Stomach (tissue), 9 donors: ENCODE data around the gene SRSF10. TPM values are rescaled to one million over a fixed set of nuclear protein-coding genes. Genes with fewer than 3 reads are reported as not detected.
"Not testable (repeated sequence)": the region's sequence is repeated elsewhere in the genome, so short reads cannot be mapped to it uniquely, and the experiment has no call there.

Experiments
- DNase-seq, 2 donors: peaks; one replicate each; pipeline versions ENCODE4 v3.0.0 to v3.0.0-alpha.2; 2013 to 2019
- H3K27ac ChIP-seq, 5 donors: fragments of 200-600 bp in 4 of 5; sonication (generic) in 4 of 5; one replicate each; pipeline ENCODE4 v1.5.1; 2013 to 2019; ENCODE audit warnings: mild to moderate bottlenecking in 1 of 5, moderate library complexity in 1 of 5
- H3K27me3 ChIP-seq, 3 donors: fragments of 200-600 bp; sonication (generic); one replicate each; pipeline ENCODE4 v1.5.1; 2017 to 2019; ENCODE audit warnings: mixed run types in 1 of 3
- H3K36me3 ChIP-seq, 4 donors: fragments of 200-600 bp; sonication (generic); 1 replicate in 3 of 4; 2 replicates in 1 of 4; pipeline ENCODE4 v1.5.1; 2016 to 2019
- H3K4me1 ChIP-seq, 4 donors: fragments of 200-600 bp; sonication (generic); one replicate each; pipeline ENCODE4 v1.5.1; 2016 to 2019
- H3K4me3 ChIP-seq, 4 donors: fragments of 200-600 bp; sonication (generic) in 3 of 4; one replicate each; pipeline ENCODE4 v1.5.1; 2016 to 2019; ENCODE audit warnings: mild to moderate bottlenecking in 1 of 4
- H3K9me3 ChIP-seq, 4 donors: fragments of 200-600 bp; sonication (generic); one replicate each; pipeline ENCODE4 v1.5.1; 2016 to 2019
- EP300 ChIP-seq: sonication (generic); formaldehyde crosslinking; IDR thresholded peaks from one replicate; pipeline ENCODE4 v1.6.1; 2017; ENCODE audit warnings: antibody characterized with exemption
- POLR2A ChIP-seq, 4 donors: fragments of 450-650 bp; IDR thresholded peaks; one replicate each; pipeline ENCODE4 v1.6.1; 2016; ENCODE audit warnings: antibody characterized with exemption in 4 of 4, control low read depth in 2 of 4, mild to moderate bottlenecking in 1 of 4, moderate library complexity in 1 of 4
- POLR2AphosphoS5 ChIP-seq, 3 donors: sonication (generic); formaldehyde crosslinking; IDR thresholded peaks; one replicate each; pipeline ENCODE4 v1.6.1; 2016; ENCODE audit warnings: antibody characterized with exemption in 3 of 3
- WGBS, 5 donors: extraction: QIAGEN DNeasy Blood & Tissue Kit in 3 of 5; methylation state at CpG; one replicate each; pipeline versions ENCODE4 v1.1.5 to v1.1.7; 2013 to 2018; 5-methylcytosine and 5-hydroxymethylcytosine counted together
- intact Hi-C: fragments of 100-400 bp; cut with DNase I; formaldehyde crosslinking; loops from one replicate; pipeline ENCODE4 v1.15.1; 2023; ENCODE audit warnings: low total_unique reads
- polyA plus RNA-seq, 3 donors: library from polyadenylated mRNA; stranded (reverse); fragments of 200-250 nt; gene quantifications; one replicate each; pipeline ENCODE4 v1.2.3, GENCODE V29; 2013
- total RNA-seq, 5 donors: library from RNA; depleted of rRNA; stranded (reverse); fragments of >200 nt; gene quantifications; one replicate each; pipeline versions ENCODE4 v1.1.0 to v1.2.3, GENCODE V29; 2014 to 2016
- TF ChIP-seq, protein P1 (sequence below), 7 experiments: fragments of 450-650 bp in 4 of 7; fragments of 200-600 bp in 3 of 7; sonication (generic) in 3 of 7; IDR thresholded peaks; one replicate each; pipeline ENCODE4 v1.5.1; 2016 to 2019; ENCODE audit warnings: antibody characterized with exemption in 7 of 7, control low read depth in 2 of 7, mild to moderate bottlenecking in 1 of 7
- donor health status: healthy with polysubstance abuse.
- donor health status: Bipolar disorder and iron deficiency.
- donor health status: healthy.

SRSF10 gene
- total and polyA plus RNA-seq, 8 donors, result 41.7 to 285 (median 89.6) TPM

GRCh38 chr1:23989263-23989662 lies 9.1 kb upstream of the SRSF10 start:
- intact Hi-C loops, result no loop called here
- DNase-seq, result no peak
- 79 to 88% (median 83%) methylated on average over 3 of the region's 3 CpGs for WGBS, 5 donors

GRCh38 chr1:23987038-23987437 lies 6.9 kb upstream of the SRSF10 start:
- H3K4me3 ChIP-seq, H3K27ac ChIP-seq, H3K27me3 ChIP-seq, DNase-seq, H3K36me3 ChIP-seq, intact Hi-C loops, H3K9me3 ChIP-seq: not testable (repeated sequence)
- peaks cover 14 to 23% (median 19%) of the 10 kb centered on the region in 4 donors for H3K4me1 ChIP-seq
- WGBS, 5 donors, result 94 to 98% (median 96%) methylated on average over 15 to 23 of the region's 23 CpGs

More at GRCh38 chr1:23989263-23989662, 9.1 kb upstream of the SRSF10 start:
- no peak for TF ChIP-seq POLR2A (IDR thresholded peaks at IDR 0.05)
- no peak for TF ChIP-seq POLR2AphosphoS5 (IDR thresholded peaks at IDR 0.05)
- no peak for TF ChIP-seq EP300
- TF ChIP-seq, protein P1, sequence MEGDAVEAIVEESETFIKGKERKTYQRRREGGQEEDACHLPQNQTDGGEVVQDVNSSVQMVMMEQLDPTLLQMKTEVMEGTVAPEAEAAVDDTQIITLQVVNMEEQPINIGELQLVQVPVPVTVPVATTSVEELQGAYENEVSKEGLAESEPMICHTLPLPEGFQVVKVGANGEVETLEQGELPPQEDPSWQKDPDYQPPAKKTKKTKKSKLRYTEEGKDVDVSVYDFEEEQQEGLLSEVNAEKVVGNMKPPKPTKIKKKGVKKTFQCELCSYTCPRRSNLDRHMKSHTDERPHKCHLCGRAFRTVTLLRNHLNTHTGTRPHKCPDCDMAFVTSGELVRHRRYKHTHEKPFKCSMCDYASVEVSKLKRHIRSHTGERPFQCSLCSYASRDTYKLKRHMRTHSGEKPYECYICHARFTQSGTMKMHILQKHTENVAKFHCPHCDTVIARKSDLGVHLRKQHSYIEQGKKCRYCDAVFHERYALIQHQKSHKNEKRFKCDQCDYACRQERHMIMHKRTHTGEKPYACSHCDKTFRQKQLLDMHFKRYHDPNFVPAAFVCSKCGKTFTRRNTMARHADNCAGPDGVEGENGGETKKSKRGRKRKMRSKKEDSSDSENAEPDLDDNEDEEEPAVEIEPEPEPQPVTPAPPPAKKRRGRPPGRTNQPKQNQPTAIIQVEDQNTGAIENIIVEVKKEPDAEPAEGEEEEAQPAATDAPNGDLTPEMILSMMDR (IDR thresholded peaks at IDR 0.05), result no peak
- no peaks in the 10 kb centered on the region for H3K27me3 ChIP-seq
- H3K9me3 ChIP-seq, result no peaks in the 10 kb centered on the region
- H3K4me3 ChIP-seq, result no peak overlapping the region
- H3K27ac ChIP-seq, result no peak overlapping the region
- peaks cover 8 to 15% (median 13%) of the 10 kb centered on the region in 4 donors for H3K4me1 ChIP-seq
- H3K36me3 ChIP-seq, result no peaks in the 10 kb centered on the region

- Histone ChIP-seq H3K27me3 (no peaks in the 10 kb centered on the region), H3K36me3 (no peaks in the 10 kb centered on the region), H3K4me1 (peaks cover 24 to 38% (median 30%) of the 10 kb centered on the region in 4 donors), H3K27ac (peak overlapping the region; percentile 69 to 82 (median 79)), H3K9me3 (no peaks in the 10 kb centered on the region), H3K4me3 (no peak overlapping the region)
- intact Hi-C loops, result no loop called here
- WGBS, 5 donors, result 57 to 71% (median 62%) methylated on average over 5 of the region's 5 CpGs
- TF ChIP-seq, protein P1 (IDR thresholded peaks at IDR 0.05), result no peak
- no peak for TF ChIP-seq POLR2A (IDR thresholded peaks at IDR 0.05)
- TF ChIP-seq POLR2AphosphoS5 (IDR thresholded peaks at IDR 0.05), result peak in 2 of 3 donors; percentile 8 to 44
- TF ChIP-seq EP300, result no peak
- DNase-seq, result peak; percentile 84
Observed at GRCh38 chr1:23984417-23985186, 4.5 kb upstream of the SRSF10 start.

DNA sequence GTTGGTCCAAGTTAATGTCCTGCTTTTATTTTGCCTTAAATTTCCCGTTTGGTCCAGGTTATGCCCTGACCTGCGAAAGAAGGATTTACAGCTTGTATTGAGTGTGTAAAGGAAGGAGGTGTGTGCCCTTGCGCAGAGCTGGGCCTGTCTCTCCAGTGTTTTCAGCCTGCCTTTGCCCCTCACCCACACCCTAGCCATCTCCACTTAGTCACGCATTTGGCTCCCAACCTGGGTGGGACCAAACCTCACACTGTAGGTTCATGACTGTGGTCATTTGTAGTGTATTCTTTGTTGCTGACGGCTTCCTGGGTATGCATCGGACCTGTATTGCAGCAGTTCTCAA lies 572 bp upstream of the SRSF10 start:
- TF ChIP-seq POLR2AphosphoS5 (IDR thresholded peaks at IDR 0.05) (no peak), EP300 (no peak), POLR2A (IDR thresholded peaks at IDR 0.05) (no peak)
- TF ChIP-seq, protein P1 (IDR thresholded peaks at IDR 0.05), result no peak
- Histone ChIP-seq H3K4me3 (peak overlapping the region; percentile 84 to 94 (median 86)), H3K4me1 (peaks cover 49 to 73% (median 61%) of the 10 kb centered on the region in 4 donors), H3K27ac (peak overlapping the region; percentile 97 to 100 (median 98)), H3K27me3 (no peaks in the 10 kb centered on the region), H3K36me3 (no peaks in the 10 kb centered on the region), H3K9me3 (no peaks in the 10 kb centered on the region)
- intact Hi-C loops, result no loop called here
- WGBS, 5 donors, result 35 to 48% (median 38%) methylated on average over 6 of the region's 6 CpGs
- peak in 1 of 2 donors; percentile 79 for DNase-seq

GRCh38 chr1:23979387-23979880 lies 693 bp downstream of the SRSF10 start:
- intact Hi-C loops, result no loop called here
- H3K27ac ChIP-seq, result peak overlapping the region; percentile 97 to 100 (median 98)
- peak overlapping the region; percentile 84 to 94 (median 86) for H3K4me3 ChIP-seq
- H3K27me3 ChIP-seq, result no peaks in the 10 kb centered on the region
- peaks cover 43 to 73% (median 58%) of the 10 kb centered on the region in 4 donors for H3K4me1 ChIP-seq
- 0 to 1% (median 0%) methylated on average over 12 to 13 of the region's 13 CpGs for WGBS, 5 donors
- no peak for DNase-seq
- TF ChIP-seq POLR2A (IDR thresholded peaks at IDR 0.05) (no peak), EP300 (no peak), POLR2AphosphoS5 (IDR thresholded peaks at IDR 0.05) (no peak)
- TF ChIP-seq, protein P1 (IDR thresholded peaks at IDR 0.05), result no peak
- H3K9me3 ChIP-seq, result no peaks in the 10 kb centered on the region
- H3K36me3 ChIP-seq, result peaks cover 4 to 6% (median 5%) of the 10 kb centered on the region in 4 donors
